Right forelimb (tissue), 1 donor: ENCODE data around the gene INHBA.

Experiments
- DNase-seq: peaks from one replicate; pipeline ENCODE4 v3.0.0-alpha.2; 2018

The INHBA gene

DNA sequence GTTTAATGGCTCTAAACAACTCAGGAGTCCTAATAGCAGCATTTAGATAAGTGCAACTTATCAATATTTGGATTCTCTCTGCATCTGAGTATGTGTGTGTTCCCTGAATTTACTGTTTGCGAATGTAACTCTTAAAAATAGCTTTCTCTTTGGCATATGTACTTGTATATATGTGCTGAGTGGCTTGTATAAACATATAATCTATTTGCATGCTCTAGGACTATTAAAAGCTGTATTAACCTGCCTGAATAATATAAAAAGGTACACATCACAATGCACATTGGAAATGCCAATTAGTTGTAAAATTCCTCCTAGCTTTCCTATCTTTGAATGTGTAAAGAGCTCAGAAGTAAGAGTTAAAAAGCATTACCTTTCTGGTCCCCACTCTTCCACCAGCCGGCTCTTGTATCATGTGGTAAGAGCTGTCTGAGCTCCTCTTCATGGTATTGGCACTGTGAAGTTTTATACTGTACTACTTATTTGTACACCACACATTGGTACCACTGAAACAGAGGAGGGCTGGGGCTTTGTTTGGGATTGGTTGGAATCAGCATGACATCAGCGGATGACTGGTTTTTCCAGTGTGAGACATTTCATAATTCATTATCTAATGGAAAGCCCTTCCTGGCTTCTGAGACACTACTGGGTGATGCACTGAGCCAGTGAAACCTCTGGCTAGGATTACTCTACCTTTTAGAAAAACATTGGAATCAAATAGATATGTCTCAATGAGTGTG is at the start of gene INHBA:
TSS of gene INHBA (minus strand) at position 456 of the 737 bp plus-strand sequence. CDS start 2,716 bp downstream, outside the sequence.
- DNase-seq, result no peak

DNA sequence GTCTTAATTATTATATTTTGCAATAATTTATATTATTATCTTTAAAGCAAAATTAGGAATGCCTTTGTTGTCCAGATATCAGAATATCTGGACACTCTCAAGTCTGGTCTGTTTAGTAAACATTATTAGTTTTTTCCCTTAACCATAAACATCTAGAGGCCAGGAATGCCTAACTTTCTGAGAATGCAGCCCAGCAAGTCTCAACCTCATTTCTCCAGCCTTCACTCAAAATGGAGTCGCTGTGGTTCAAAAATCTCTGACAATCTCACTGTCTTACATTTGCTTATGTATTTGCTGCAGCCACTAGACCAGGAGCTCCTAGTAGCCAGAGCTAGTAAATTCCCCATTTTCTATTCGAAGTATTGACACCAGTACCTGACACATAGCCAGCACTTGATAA is 49.7 kb upstream of the INHBA start:
- DNase-seq, result no peak

DNA sequence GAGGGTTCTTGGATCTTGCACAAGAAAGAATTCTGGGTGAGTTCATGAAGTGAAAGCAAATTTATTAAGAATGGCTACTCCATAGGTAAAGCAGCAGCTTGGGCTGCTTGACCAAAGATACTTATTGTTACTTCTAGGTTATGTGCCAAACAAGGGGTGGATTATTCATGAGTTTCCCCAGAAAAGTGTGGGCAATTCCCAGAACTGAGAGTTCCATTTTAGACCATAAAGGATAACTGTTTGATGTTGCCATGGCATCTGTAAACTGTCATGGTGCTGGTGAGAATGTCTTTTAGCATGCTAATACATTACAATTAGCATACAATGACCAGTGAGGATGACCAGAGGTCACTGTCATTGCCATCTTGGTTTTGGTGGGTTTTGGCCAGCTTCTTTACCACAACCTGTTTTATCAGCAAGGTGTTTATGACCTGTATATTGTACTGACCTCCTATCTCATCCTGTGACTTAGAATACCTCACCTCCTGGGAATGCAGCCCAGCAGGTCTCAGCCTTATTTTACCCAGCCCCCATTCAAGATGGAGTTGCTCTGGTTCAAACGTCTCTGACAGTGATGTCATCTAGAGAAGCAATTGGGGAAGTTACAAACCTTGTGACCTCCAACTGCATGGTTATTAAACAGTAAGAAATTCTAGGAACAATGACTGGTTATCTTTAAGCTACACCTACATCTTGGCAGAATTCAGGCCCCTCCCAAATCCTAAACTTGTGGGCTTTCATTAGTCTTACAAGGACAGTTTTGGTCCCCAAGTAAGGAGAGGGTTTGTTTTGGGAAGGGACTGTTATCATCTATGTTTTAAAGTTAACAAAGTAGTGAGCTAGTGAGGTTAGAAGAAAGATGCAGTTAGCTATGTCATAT is 48.0 kb upstream of the INHBA start:
- DNase-seq, result no peak

DNA sequence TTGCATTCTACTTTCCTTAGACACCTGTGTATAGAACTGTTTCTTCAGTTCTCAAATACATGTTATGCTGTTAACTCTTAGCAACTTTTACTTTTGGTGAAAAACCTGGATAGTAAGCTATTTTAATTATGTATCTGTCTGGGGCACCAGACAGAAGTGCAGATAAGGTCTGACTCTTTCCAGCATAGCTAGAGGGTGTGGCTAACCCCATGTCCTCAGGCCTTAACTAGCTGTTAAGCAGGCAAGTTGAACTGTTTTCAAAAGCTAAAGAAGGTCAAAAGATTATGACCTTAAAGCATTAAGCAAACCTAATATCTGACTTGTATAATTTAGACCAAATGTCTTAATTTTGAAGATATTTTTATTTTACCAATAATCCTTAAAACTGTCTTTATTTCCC is 45.1 kb upstream of the INHBA start:
- DNase-seq, result no peak

DNA sequence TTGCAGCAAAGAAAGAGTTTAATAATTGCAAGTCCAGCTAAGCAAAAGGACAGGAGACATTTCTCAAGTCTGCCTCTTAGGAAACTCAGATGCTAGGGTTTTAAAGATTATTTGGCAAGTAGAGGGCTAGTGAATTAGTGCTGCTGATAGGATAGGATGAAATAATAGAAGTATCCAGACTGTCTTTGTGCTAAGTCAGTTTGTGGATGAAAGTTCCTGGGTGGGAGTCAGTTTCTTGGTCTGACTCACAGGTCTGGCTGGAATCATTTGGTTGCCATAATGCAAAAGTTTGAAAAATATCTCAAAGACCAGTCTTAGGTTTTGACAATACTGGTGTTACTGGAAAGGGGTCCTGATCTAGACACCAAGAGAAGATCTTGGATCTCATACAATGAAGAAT is 42.6 kb upstream of the INHBA start:
- no peak for DNase-seq

DNA sequence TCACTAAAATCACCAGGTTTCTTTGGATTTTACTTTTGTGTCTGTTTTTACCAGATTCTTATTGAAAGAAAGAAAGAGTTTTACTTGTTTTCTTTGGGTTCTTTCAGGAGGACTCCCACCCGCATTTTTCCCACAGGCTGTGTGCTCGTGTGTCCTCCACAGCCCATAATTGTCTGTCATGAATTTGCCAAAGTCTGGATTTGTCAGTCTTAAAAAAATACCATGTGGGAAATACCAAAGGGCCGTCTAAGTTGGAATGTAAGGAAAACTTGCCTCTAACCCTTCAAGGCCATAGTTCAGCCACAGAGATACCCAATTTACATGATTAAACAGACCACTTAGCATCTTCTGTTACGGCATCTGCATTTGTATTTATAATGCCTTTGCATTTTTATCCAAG is 41.3 kb upstream of the INHBA start:
- DNase-seq, result no peak

DNA sequence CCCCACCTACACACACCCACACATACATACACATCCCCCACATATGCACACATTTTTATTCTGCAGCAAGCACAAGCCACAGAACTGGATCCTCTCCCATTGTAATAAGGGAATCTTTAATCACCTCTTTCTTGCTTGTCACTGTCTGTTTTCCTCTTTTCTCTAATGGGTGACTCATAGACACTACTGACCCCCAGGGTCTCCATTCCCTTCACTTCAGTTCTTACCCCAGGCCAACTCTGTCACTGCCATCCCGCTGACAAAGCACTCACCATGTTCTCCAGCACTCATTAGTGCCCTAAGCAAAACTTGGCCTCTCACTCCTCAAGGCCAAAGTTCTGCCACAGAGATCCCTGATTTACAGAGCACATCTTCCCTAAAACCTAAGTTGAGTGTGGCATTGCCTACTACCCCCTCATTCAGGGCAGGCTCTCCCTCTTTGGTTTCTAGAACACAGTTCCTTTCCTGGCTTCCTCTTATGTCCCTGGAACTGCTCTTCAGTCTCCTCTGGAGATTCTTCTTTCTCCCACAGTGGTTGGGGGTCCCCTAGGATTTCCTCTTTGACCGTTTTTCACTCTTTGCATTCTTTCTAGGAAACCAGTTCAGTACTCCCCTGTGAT is 39.6 kb upstream of the INHBA start:
- no peak for DNase-seq

DNA sequence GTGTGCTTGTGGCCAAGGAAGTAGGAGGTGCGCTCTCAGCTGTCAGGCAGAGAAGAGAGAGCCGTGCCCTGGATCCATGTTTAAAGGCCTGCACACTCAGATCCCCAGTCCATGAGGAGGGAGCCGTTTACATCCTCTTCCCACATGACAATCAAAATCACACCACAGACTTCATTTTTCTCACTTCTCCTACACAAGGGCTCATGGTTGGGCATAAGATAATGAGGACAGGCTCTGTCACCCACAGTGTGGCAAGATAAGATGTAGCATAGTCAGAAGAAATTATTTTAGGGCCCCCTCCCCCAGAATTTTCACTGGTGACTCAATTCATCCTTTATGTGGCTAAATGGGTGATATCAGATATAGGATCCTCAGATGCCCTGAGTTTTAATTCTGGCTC is 35.9 kb upstream of the INHBA start:
- DNase-seq, result no peak

DNA sequence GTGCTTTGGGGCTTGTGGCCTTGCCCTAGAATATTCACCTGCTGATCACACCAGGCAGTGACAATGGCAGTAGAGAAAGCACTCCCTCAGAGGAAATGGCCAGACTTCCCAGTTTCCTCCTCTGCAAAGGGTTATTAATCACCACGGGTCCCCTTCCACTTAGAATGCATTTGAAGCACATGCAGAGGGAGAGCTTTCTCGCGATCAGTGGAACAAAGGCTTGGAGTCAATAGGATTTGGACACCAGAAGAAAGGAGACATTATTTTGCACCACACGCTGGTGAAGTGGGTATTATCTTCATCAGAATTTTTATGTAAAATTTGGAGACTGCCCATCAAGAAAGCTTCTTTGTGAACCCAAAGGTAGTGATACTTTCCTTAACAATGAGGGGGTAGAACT is 35.4 kb upstream of the INHBA start:
- no peak for DNase-seq

DNA sequence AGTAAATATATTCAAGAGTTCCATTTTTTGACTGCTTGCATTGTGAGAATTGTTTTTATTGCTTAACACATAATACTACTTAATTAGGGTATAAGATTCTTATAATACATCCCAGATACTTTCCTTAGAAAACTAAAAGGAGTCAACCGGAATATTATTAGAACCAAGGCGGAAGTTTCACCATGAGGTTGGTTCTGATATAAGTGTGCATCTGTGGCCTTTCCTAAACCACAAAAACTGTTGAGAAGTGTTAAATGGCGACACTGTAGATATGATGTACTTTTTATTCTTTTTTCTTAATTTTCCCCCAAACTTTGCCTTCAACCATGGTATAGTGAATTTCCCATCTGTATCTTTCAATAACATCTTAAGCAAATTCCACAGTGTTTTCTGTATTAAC is 32.3 kb upstream of the INHBA start:
- DNase-seq, result no peak

DNA sequence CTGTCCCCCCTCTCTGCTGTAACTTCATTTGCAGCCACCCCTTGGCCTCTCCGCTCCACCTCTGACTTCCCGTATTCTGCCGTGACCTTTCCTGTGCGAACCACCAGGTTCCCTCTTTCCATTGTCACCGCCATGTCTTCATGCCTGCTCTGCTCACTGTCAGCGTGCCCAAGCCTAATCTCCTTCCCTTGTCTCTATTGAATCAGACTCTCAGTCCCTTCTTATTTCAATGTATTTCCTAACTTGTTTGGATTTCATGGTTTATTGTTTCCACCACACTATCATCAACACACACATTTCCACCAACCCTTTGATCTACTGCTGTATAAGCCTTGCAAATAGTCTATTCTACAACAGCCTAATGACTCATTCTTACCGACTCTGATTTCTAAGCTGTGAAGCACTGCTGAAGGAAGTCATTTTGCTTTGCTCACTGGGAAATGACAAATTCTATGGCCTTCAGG is 30.0 kb upstream of the INHBA start:
- no peak for DNase-seq

DNA sequence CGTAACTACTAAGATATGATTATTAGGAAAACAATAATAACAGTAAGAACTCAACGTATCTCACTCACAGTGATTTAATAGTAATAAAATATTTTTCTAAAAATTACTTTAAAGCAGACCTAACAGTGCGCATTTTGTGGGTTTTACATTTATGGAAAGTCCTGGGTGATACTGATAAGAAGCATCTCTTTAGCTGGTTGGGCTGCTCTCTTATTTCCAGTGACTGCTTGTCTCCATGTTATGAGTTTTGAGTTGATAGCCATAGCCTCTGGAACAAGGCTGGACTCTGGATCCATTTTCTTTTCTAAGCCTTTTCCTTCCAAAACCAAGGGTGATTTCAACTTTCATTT is 29.5 kb upstream of the INHBA start:
- DNase-seq, result no peak

DNA sequence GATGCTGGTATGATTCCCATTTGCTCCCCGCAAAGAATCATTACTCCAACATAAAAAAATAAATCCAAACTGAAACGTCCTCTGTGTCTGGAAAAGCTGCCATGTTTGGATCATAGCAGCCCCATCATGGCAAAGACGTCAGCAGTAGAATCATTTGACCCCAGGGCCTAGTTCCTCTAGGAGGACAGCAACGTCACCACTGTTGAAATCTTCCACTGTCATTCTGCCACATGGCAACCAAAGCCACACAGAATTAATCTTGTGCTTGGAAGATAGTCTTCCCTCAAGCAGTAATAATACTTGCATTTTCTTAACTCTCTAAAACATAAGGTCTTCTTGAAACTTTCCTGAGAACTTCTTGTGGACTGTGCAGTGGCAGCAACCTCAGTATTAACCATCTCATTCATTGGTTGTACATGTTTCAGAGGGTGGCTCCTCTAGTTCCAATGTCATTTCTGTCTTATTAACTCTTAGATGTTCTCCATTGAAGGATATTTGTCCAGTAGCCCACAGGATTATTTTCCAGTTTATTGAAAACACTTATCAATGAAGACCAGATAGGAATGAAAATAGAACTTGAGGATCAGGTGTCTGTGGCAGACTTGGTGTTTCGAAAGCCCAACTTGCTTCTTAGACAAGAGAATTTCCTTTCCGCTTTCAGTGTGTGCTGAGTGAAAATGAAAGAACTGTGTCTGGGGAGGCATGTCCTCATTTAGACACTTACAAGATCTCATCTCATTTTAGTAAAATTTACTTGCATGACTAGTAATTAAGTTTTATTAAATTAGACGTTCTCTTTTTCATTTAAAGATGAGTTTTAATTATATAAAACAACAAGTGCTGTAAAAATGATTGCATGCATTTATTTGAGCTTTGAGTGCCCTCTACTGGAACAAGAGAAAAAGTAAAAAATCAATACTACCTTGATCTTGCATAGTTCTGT is 28.9 kb upstream of the INHBA start:
- DNase-seq, result no peak

DNA sequence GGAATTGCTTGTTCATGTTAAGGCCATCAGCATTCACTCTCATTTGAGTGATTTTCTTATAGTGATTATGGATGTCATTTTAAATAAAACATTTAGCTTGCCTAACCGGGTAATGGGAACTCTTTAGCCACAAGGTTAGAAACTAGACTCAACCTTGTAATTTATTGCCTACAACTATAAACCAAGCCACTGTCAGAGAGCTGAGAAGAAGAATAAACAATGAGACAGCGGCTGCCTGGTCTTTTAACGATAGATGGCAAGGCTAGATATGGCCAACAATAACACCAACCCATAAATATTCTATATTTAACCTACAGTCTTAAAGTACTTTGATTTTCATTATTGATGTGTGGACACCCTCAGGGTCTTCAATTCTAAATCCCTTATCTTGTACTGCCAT is 27.8 kb upstream of the INHBA start:
- DNase-seq, result no peak

DNA sequence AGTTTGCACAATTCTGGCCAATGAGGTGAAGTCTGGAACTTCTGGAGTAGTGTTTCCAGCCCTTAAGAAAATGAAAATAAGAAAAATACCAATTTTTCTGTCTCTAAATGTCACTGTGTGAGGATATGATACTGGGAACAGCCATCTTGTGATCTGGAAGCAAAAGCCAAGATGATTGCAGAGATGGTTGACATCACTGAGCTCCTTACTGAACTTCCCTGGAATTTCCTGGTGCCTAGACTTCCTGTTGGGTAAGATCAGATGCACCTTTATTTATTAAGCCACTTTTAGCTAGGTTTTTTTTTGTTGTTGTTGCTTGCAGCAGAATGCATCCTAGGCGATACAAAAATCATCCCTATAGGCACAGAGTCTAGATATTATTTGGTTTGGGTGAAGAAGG is 27.3 kb upstream of the INHBA start:
- DNase-seq, result no peak

DNA sequence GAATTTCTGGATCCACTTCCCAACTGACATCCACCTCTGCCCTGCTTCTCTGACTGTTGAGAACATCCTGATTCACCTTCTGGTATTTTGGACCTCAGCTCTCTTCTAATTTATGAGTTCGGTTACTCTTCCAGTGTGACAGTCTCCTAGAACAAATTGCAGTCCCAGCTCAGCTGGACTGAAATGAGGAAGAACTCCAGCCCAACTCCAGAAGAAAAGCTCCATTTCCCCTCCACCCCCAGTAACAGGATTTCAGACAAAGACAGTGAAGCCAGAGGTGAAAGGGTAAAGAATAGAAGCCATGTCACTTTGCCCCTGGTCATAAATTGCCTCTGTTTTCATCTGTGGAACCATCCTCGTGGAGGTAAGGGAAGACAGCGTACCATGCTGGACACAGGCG is 26.2 kb upstream of the INHBA start:
- no peak for DNase-seq

DNA sequence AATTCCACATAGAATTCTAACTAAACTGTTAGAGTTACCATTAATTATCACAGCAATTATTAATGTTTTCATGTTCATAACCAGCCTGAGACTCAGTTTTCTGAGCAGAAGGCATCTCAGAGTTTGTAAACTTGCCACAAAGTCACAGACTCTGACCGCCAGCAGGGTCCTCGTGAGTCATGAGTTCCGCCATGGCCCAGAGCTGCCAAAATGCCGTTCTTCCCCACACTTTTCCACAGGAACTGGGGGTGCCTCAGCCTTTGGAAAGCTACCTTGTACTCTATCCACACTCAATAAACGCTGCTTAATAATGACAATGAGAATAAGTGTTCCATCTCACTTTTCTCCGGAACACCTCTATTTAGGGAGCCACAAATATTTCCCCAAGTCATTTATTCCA is 22.1 kb upstream of the INHBA start:
- DNase-seq, result no peak

DNA sequence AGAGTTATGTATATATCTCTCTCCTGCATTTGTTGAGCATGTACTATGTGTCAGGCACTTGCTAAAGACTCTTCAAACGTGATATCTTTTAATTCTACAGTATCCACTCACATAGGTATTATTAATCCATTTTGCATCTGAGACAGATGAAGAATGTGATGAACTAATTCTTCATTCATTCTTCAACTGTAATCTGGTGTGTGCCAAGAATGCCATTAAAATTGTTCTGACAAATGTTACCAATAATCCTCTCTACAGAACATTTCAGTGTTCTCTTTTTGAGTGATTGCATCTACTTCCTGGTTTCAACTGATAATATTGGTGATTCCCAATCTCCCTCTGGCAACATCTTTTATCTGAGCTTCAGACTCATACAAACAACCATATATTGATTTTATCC is 18.0 kb upstream of the INHBA start:
- DNase-seq, result no peak

DNA sequence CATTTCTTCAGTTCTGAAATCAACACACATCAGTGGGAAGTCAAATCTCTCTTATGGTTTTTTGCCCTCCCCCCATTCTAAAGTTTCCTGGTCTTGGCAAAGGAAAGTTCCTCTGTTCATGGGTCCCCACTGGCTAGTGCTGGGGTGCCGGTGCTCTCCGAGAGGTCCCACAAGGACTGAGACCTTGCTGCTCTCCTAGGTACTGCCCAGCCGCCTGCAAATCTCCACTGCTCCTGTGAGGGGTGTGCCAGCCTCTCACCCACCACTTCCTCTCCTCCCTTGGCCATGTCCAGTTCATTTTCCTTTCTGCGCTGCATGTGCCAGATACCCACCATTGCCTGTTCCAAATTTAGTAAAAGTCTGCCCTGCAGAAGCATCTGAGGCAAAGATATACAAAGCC is 17.2 kb upstream of the INHBA start:
- no peak for DNase-seq

DNA sequence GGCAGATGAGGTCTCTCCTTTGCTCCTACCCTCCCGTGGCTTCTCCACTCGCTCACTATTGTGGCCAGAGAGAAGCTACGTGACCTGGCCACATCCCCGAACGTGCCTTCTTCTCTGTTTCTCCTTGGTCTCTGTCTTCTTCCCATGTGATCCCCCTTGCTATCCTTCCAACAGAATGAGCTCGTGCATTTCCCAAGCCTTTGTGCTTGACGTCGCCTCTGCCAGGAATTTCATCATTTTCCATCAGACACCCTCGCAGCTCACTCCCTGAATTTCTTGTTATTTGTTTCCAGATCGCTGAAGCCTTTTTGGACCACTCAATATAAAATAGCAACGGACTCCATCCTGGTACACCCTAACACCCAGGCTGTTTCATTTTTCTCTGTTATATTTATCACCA is 13.8 kb upstream of the INHBA start:
- DNase-seq, result no peak

DNA sequence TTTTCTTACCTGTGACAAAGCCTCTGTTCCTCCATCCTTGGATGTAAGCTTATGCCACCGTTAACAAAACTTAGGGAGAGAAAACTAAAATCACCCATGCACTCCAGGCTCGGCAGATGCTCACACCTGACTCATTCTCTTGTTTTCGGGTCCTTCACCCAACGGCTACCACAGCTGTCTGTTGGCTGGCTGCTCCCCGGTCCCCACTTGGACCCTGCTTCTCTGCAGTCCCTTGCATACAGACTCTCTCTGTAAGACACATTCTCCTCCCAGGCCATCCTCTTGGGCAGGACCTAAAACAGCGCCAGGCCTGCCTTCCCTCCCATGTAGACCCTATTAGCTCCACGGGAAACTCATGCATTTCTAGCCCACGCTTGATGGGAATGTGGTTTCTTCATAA is 12.1 kb upstream of the INHBA start:
- DNase-seq, result no peak

DNA sequence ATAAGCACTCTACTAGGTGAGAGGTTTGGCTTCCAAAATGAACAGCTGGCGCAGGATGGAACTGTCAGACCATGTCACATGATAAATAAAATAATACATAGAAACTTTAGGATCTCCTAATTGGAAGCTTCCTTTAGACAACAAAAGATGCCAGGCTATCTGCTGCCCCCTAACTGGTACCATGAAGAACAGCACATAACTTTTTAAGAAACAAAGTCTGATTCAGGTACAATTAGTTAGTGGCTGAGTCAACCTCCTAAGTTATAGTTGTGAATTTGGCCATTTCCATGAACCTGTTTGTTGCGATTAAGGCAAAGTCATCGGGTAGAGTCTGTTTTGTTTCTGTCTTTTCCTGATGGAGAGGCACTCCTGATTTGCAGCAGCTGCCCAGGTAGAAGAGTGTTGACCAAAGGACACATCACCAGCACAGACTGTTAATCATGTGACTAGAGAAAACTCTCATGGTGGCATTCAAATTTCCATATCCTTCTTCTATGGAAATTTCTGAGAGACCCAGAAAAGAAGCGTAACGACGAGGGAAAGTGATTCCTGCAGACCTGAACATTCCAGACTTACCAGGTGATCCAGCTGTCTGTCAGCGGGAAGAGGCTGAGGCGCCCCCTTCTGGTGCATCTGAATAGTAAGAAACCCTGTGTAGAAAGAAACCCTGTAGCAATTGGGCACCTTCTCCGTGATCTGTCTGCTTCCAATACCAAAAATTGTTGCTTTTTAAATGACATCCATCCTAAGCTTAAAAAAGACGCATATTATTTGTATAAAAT is 8.6 kb upstream of the INHBA start:
- DNase-seq, result no peak
